Loucy (cell line): Measurements from ENCODE around the gene DMXL2.
"Not testable (repeated sequence)": the region's sequence is repeated elsewhere in the genome, so short reads cannot be mapped to it uniquely, and the experiment has no call there.

Experiments
- H2AFZ ChIP-seq: fragments of 200-600 bp; sonication (generic); 2 replicates; pipeline ENCODE4 v1.6.0; 2016; ENCODE audit warnings: antibody characterized with exemption, mild to moderate bottlenecking, low read length, moderate library complexity
- H3F3A ChIP-seq: fragments of 200-600 bp; 2 replicates; pipeline ENCODE4 v1.6.0; 2016; ENCODE audit warnings: antibody characterized with exemption, low read depth, mild to moderate bottlenecking
- H3K27me3 ChIP-seq: fragments of 200-600 bp; sonication (generic); 2 replicates; pipeline ENCODE4 v1.6.1; 2014; ENCODE audit warnings: low read length, mild to moderate bottlenecking; ENCODE audit not compliant: insufficient read depth, poor library complexity, severe bottlenecking
- H3K36me3 ChIP-seq: fragments of 200-600 bp; sonication (generic); 2 replicates; pipeline ENCODE4 v1.6.1; 2016; ENCODE audit warnings: low read length; ENCODE audit not compliant: insufficient read depth
- H3K4me1 ChIP-seq: fragments of 200-600 bp; sonication (generic); 2 replicates; pipeline ENCODE4 v1.5.1; 2014; ENCODE audit warnings: low read length, mild to moderate bottlenecking; ENCODE audit not compliant: insufficient read depth, poor library complexity, severe bottlenecking
- H3K4me2 ChIP-seq: fragments of 200-600 bp; sonication (generic); 2 replicates; pipeline ENCODE4 v1.6.0; 2014; ENCODE audit warnings: antibody characterized with exemption, low read length, low read depth, mild to moderate bottlenecking; ENCODE audit not compliant: poor library complexity, severe bottlenecking
- H3K4me3 ChIP-seq: fragments of 200-600 bp; sonication (generic); 2 replicates; pipeline ENCODE4 v1.5.1; 2014; ENCODE audit warnings: low read length, mild to moderate bottlenecking, mixed read lengths; ENCODE audit not compliant: poor library complexity, severe bottlenecking
- H3K79me2 ChIP-seq: fragments of 200-600 bp; sonication (generic); 2 replicates; pipeline ENCODE4 v1.6.1; 2014; ENCODE audit warnings: low read length; ENCODE audit not compliant: insufficient read depth
- H3K9ac ChIP-seq: fragments of 200-600 bp; sonication (generic); 2 replicates; pipeline ENCODE4 v1.6.0; 2014; ENCODE audit warnings: mild to moderate bottlenecking, low read depth, low read length, moderate library complexity; ENCODE audit not compliant: poor library complexity, severe bottlenecking
- H3K9me2 ChIP-seq: fragments of 200-600 bp; sonication (generic); replicated peaks from 2 replicates; pipeline ENCODE4 v1.6.1; 2016; ENCODE audit warnings: low read depth, low read length, mixed read lengths
- H3K9me3 ChIP-seq: fragments of 200-600 bp; sonication (generic); 2 replicates; pipeline ENCODE4 v1.6.1; 2014; ENCODE audit warnings: mild to moderate bottlenecking, antibody characterized with exemption, low read length, low read depth; ENCODE audit not compliant: insufficient read depth
- H4K20me1 ChIP-seq: fragments of 200-600 bp; sonication (generic); 2 replicates; pipeline ENCODE4 v1.6.0; 2014; ENCODE audit warnings: antibody characterized with exemption, low read length, mild to moderate bottlenecking; ENCODE audit not compliant: insufficient read depth, poor library complexity, severe bottlenecking
- EZH2phosphoT487 ChIP-seq: fragments of 200-600 bp; IDR thresholded peaks from 2 replicates; pipeline ENCODE4 v1.6.1; 2018; ENCODE audit warnings: antibody characterized with exemption, mild to moderate bottlenecking, moderate library complexity, borderline replicate concordance
- TF ChIP-seq, protein P1 (sequence below): fragments of 200-600 bp; sonication (generic); conservative IDR thresholded peaks from 2 replicates; pipeline ENCODE4 v1.5.1; 2014; ENCODE audit warnings: mild to moderate bottlenecking, antibody characterized with exemption, low read length

The DMXL2 gene

DNA sequence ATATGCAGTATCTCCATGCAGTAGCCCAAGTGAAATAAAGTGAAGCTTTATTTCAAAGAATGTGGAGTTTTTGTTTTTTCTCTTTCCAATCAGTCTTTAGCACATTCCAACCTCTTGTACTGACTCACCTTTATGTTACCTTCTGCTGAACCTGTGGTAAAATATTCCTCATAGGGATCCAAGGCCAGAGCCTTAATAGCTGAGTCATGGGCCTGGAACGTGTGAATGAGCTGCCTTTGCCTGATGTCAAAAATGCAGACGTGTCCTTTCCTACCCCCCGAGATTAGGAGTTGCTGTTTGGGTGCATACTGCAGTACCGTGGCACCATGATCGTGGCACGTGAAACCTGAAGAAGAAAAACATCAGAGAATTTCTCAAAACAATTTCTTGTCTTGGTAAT, 172.6 kb downstream of the DMXL2 start:
- H4K20me1 ChIP-seq = no peaks in the 10 kb centered on the region
- H3K4me3 ChIP-seq = no peak overlapping the region
- H3K9ac ChIP-seq = no peak overlapping the region
- no peak overlapping the region for H2AFZ ChIP-seq
- no peak overlapping the region for H3K4me2 ChIP-seq
- no peaks in the 10 kb centered on the region; the same call in 1 of the 2 replicates for H3K9me3 ChIP-seq
- no peaks in the 10 kb centered on the region for H3K79me2 ChIP-seq
- peaks cover 35% of the 10 kb centered on the region for H3K36me3 ChIP-seq
- no peak for TF ChIP-seq EZH2phosphoT487
- TF ChIP-seq, protein P1, sequence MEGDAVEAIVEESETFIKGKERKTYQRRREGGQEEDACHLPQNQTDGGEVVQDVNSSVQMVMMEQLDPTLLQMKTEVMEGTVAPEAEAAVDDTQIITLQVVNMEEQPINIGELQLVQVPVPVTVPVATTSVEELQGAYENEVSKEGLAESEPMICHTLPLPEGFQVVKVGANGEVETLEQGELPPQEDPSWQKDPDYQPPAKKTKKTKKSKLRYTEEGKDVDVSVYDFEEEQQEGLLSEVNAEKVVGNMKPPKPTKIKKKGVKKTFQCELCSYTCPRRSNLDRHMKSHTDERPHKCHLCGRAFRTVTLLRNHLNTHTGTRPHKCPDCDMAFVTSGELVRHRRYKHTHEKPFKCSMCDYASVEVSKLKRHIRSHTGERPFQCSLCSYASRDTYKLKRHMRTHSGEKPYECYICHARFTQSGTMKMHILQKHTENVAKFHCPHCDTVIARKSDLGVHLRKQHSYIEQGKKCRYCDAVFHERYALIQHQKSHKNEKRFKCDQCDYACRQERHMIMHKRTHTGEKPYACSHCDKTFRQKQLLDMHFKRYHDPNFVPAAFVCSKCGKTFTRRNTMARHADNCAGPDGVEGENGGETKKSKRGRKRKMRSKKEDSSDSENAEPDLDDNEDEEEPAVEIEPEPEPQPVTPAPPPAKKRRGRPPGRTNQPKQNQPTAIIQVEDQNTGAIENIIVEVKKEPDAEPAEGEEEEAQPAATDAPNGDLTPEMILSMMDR = no peak
- peaks cover 8% of the 10 kb centered on the region for H3K4me1 ChIP-seq
- H3K9me2 ChIP-seq = no peaks in the 10 kb centered on the region
- H3K27me3 ChIP-seq = no peaks in the 10 kb centered on the region
- H3F3A ChIP-seq = no peaks in the 10 kb centered on the region

DNA sequence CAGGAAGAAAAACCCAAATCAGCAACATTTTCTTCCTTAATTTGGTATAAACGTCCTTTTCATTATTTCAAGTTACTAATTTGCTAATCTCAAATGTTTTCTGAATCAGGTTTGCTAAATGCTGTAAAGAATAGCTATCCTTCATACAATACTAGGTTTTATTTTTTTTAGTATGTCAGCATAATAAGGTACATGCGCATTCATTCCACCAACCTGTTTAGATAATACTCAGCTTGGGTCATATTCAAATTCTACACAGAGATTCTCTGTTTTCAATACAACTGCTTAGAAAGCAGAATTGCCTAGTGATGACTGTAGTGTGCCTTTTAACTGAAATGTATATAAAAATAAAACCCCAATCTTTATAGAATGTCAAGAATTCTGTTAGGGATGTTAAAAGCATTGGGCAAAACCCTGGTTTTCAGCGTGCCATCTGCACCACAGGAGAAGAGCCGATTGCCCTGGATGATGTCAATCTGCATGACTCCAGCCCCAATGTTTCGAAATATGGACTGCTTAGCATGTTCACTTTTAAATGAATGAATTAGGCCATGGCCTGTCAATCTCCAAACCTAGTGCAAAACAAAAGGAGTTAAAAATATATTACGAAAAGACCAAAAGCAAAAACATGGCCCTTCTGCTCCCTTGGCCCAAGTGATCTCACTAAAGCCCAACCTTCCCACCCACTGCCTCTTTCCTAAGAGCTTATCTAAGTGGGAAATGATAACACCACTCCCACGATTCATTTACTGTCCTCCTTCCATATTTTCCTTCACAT, 173.8 kb downstream of the DMXL2 start:
- Histone ChIP-seq H3K9ac (no peak overlapping the region), H4K20me1 (no peaks in the 10 kb centered on the region), H3K4me2 (no peak overlapping the region), H3K27me3 (no peaks in the 10 kb centered on the region), H3F3A (no peaks in the 10 kb centered on the region), H2AFZ (no peak overlapping the region), H3K36me3 (peaks cover 32% of the 10 kb centered on the region), H3K9me2 (no peaks in the 10 kb centered on the region), H3K9me3 (no peaks in the 10 kb centered on the region; the same call in 1 of the 2 replicates), H3K4me1 (peaks cover 8% of the 10 kb centered on the region), H3K4me3 (no peak overlapping the region), H3K79me2 (no peaks in the 10 kb centered on the region)
- no peak for TF ChIP-seq EZH2phosphoT487
- TF ChIP-seq, protein P1 = no peak

DNA sequence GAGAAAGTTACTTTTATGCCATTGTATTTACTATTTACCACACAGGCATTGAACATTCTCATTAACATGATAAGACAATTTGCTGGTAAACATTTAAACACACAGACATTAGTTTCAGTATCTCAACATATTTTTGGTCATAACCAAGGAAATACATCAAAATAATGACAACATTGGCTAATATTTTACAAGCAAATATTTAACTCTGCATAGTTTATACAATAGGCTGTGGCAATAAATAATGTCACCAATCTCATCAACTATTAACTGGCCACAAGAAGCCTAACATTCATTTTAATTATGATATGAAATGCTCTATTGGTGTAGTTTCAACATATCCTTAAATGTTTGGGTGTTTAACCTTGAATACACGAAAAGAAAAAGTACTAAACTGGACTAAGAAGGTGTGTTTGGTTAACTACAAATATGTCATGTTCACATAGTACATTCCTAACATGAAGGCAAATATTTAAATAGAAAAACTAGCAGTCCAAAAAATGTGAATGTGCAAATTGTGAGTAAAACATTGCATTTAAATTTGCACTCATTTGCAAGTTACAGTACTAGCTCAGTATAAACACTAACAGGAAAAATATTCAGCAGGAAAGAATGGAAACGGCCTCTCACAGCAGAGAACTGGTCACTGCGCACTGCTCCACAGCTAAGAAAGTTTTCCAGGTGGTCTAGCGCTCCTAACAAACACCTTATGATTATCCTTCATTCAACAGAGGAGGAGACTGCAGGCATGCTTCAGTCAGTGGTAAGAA, 174.5 kb downstream of the DMXL2 start:
- H3K79me2 ChIP-seq = no peaks in the 10 kb centered on the region
- H3K36me3 ChIP-seq = peaks cover 28% of the 10 kb centered on the region; the same call in 1 of the 2 replicates
- no peak for TF ChIP-seq EZH2phosphoT487
- TF ChIP-seq, protein P1 = no peak
- no peak overlapping the region for H3K4me2 ChIP-seq
- H3K9me2 ChIP-seq = no peaks in the 10 kb centered on the region
- H3K27me3 ChIP-seq = no peaks in the 10 kb centered on the region
- H3K4me1 ChIP-seq = peaks cover 8% of the 10 kb centered on the region
- no peak overlapping the region for H2AFZ ChIP-seq
- no peaks in the 10 kb centered on the region; the same call in 1 of the 2 replicates for H3K9me3 ChIP-seq
- no peak overlapping the region for H3K4me3 ChIP-seq
- H4K20me1 ChIP-seq = no peaks in the 10 kb centered on the region
- H3K9ac ChIP-seq = no peak overlapping the region
- no peaks in the 10 kb centered on the region for H3F3A ChIP-seq

DNA sequence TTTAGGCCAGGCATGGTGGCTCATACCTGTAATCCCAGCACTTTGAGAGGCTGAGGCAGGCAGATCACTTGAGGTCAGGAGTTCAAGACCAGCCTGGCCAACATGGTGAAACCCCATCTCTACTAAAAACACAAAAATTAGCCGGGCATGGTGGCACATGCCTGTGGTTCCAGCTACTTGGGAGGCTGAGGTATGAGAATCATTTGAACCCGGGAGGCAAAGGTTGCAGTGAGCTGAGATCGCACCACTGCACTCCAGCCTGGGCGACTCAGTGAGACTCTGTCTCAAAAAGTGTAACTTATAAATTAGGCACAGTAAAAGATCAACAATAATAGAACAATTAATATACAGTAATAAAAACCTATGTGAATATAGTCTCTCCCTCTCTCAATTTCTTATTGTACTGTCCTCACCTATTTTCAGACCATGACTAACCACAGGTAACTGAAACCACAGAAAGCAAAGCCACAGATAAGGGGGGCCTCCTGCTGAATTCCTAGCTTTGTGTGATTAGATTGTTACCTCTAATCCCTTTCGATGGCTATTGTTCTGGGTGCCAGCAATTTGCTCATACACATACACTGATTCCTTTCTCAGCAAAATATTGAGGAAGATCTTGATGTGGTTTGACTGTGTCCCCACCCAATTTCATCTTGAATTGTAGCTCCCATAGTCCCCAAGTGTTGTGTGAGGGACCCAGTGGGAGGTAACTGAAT, 176.4 kb downstream of the DMXL2 start:
- H3K36me3 ChIP-seq = peaks cover 26% of the 10 kb centered on the region; the same call in 1 of the 2 replicates
- H2AFZ ChIP-seq, H3K4me2 ChIP-seq: not testable (repeated sequence)

More for the DNA sequence above, 176.4 kb downstream of the DMXL2 start:
- not testable (repeated sequence) for H3K4me1 ChIP-seq, H3K79me2 ChIP-seq, H4K20me1 ChIP-seq, H3K4me3 ChIP-seq, H3F3A ChIP-seq, H3K9me3 ChIP-seq, H3K9ac ChIP-seq, H3K27me3 ChIP-seq, H3K9me2 ChIP-seq
